ENCODE data around the gene TFPI. TPM values are rescaled to one million over a fixed set of nuclear protein-coding genes. Genes with fewer than 3 reads are reported as not detected.
A peak's percentile ranks its signal among the peaks of the same experiment; 100 is the strongest.

TFPI gene
- not detected in 2 replicates for total RNA-seq
- 2.7 TPM for total RNA-seq (2013)
- not detected in 2 replicates for polyA plus RNA-seq
- 0.29 TPM in 1 of 2 replicates, not detected in the other for polyA minus RNA-seq

DNA sequence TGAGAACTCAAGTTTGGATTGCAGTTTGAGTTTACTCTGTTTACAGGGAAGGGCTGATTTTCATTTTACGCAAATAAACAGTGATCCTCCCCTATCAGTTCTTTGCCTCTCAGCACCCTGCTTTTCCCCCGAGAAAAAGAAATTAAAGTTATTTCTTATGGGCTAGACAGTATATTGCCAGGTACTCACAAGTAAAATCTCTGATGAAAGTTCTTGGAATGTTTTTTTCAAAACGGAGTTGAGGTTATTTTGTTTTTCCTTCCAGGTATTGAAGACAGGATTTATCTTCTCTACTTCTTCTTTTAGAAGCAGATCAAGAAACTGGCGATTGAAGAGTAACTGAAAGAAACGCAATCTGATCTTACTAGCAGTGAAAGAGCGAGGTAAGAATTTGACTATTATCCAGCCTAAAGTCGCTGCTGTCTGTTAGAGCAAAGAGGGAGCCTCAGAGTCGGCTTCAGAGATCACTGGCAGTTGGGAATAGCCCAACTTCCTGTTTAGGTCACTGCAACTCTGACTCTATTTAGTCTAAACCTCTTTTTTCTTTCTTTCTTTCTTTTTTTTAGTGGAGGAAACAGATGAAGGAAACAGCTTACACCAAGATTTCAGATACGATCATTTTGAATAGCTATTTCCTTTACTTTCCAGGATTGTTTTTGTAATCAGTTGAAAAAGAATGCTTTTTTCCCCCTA lies at the start of gene TFPI:
TSS of gene TFPI (minus strand) at position 425 of the 693 bp plus-strand sequence. CDS start 50,667 bp downstream, outside the sequence.
- H3K79me2 ChIP-seq (ENCODE audit: control insufficient read depth, insufficient read depth, low read length) = no peaks in the 10 kb centered on the region
- no peak for TF ChIP-seq CTCF (IDR thresholded peaks at IDR 0.05)
- no peak for TF ChIP-seq EZH2 (IDR thresholded peaks at IDR 0.05; ENCODE audit: borderline replicate concordance, insufficient read depth, low read depth, low read length, poor library complexity, severe bottlenecking)
- Mint-ChIP-seq H3K27me3 (peaks cover 4% of the 10 kb centered on the region), H3K27ac (no peak within 1 kb of the TSS), H3K9me3 (ENCODE audit: insufficient read depth) (peaks cover 2% of the 10 kb centered on the region), H3K4me3 (no peak within 1 kb of the TSS), H3K4me1 (peaks cover 4% of the 10 kb centered on the region)
- intact Hi-C loops (cut with micrococcal nuclease) = no loop called here
- H3K9ac ChIP-seq (ENCODE audit: low read length) = no peak within 1 kb of the TSS
- peaks cover 0 to 5% (median 0%) of the 10 kb centered on the region in 3 donors for H3K9me3 ChIP-seq (ENCODE audit: control extremely low read depth in 1 of 3, control insufficient read depth in 2 of 3, insufficient read depth in 1 of 3, low read length in 2 of 3)
- no peak within 1 kb of the TSS for H3K27ac ChIP-seq (ENCODE audit: low read length in 2 of 2)
- no peaks in the 10 kb centered on the region for H3K36me3 ChIP-seq (replicated peaks in 1 of 2; ENCODE audit: control extremely low read depth in 1 of 2, control insufficient read depth in 1 of 2, extremely low read depth in 1 of 2, insufficient read depth in 2 of 2, low read length in 1 of 2)
- H3K4me3 ChIP-seq (ENCODE audit: control extremely low read depth in 1 of 5, extremely low read depth in 1 of 5, insufficient read depth in 1 of 5, low read depth in 2 of 5, low read length in 4 of 5) = peak within 1 kb of the TSS in 1 of 5 experiments; percentile 21
- H3K4me1 ChIP-seq (ENCODE audit: control insufficient read depth in 2 of 2, insufficient read depth in 2 of 2, low read length in 2 of 2) = peaks cover 0 to 3% of the 10 kb centered on the region in 2 donors
- ChIA-PET CTCF (no interaction called here), POLR2A (no interaction called here)
- peak within 1 kb of the TSS; percentile 13 for H2AFZ ChIP-seq (ENCODE audit: insufficient read depth, low read depth, low read length, poor library complexity, severe bottlenecking)
- no peaks in the 10 kb centered on the region for H4K20me1 ChIP-seq (ENCODE audit: control insufficient read depth, insufficient read depth, low read length, poor library complexity, severe bottlenecking)
- DNase-seq (no peak), ATAC-seq (ENCODE audit: low read depth) (no peak)
- H3K4me2 ChIP-seq (replicated peaks; ENCODE audit: low read depth, low read length, poor library complexity, severe bottlenecking) = no peak within 1 kb of the TSS
- no peaks in the 10 kb centered on the region for H3K27me3 ChIP-seq (replicated peaks in 1 of 4; ENCODE audit: control extremely low read depth in 1 of 4, control insufficient read depth in 3 of 4, insufficient read depth in 4 of 4, low read length in 3 of 4)
- WGBS (ENCODE audit: insufficient coverage) = 0% methylated on average over 3 of the region's 9 CpGs

DNA sequence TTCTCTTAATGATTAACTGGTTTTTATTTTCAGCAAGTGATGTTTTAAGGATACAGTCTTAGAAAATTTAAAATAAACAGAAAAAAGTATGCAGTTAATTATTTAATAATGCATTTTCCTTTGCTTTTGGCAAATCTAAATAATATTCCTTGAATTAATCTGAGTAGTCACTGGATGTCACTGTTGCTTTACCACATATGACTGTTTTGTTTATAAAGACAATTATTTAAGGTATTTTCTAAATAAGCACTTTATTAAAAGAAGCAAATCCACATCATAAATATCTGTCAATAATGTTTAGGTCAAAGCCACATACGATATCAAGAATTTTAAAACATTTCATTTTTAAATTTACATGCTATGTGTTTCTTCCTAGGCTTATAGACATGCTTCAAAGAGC lies 40.6 kb upstream of the TFPI start:
- ATAC-seq (ENCODE audit: low read depth) = no peak
- intact Hi-C loops (cut with micrococcal nuclease) = no loop called here
- Histone ChIP-seq H2AFZ (ENCODE audit: insufficient read depth, low read depth, low read length, poor library complexity, severe bottlenecking) (no peak overlapping the region), H3K4me1 (ENCODE audit: control insufficient read depth in 2 of 2, insufficient read depth in 2 of 2, low read length in 2 of 2) (no peaks in the 10 kb centered on the region), H3K4me2 (replicated peaks; ENCODE audit: low read depth, low read length, poor library complexity, severe bottlenecking) (no peak overlapping the region), H3K36me3 (replicated peaks in 1 of 2; ENCODE audit: control extremely low read depth in 1 of 2, control insufficient read depth in 1 of 2, extremely low read depth in 1 of 2, insufficient read depth in 2 of 2, low read length in 1 of 2) (no peaks in the 10 kb centered on the region), H3K79me2 (ENCODE audit: control insufficient read depth, insufficient read depth, low read length) (no peaks in the 10 kb centered on the region), H3K9me3 (ENCODE audit: control extremely low read depth in 1 of 3, control insufficient read depth in 2 of 3, insufficient read depth in 1 of 3, low read length in 2 of 3) (no peaks in the 10 kb centered on the region), H3K9ac (ENCODE audit: low read length) (no peak overlapping the region), H4K20me1 (ENCODE audit: control insufficient read depth, insufficient read depth, low read length, poor library complexity, severe bottlenecking) (no peaks in the 10 kb centered on the region), H3K27me3 (replicated peaks in 1 of 4; ENCODE audit: control extremely low read depth in 1 of 4, control insufficient read depth in 3 of 4, insufficient read depth in 4 of 4, low read length in 3 of 4) (no peaks in the 10 kb centered on the region), H3K27ac (ENCODE audit: low read length in 2 of 2) (no peak overlapping the region), H3K4me3 (ENCODE audit: control extremely low read depth in 1 of 5, extremely low read depth in 1 of 5, insufficient read depth in 1 of 5, low read depth in 2 of 5, low read length in 4 of 5) (no peak overlapping the region)
- CTCF ChIA-PET = no interaction called here
- no CpG with 5 or more reads among the region's 1 CpG for WGBS (ENCODE audit: insufficient coverage)
- POLR2A ChIA-PET = no interaction called here
- no peaks in the 10 kb centered on the region for H3K27me3 Mint-ChIP-seq
- TF ChIP-seq CTCF (IDR thresholded peaks at IDR 0.05) = no peak
- H3K4me3 Mint-ChIP-seq = no peak overlapping the region
- DNase-seq = no peak
- H3K4me1 Mint-ChIP-seq = no peaks in the 10 kb centered on the region
- H3K27ac Mint-ChIP-seq = no peak overlapping the region
- no peaks in the 10 kb centered on the region for H3K9me3 Mint-ChIP-seq (ENCODE audit: insufficient read depth)
